Stimulated activated CD8-positive, alpha-beta memory T cell treated with anti-CD3 and anti-CD28 coated beads, Interleukin-7, amount 100 ng/mL, for 48 hours (primary cell): ENCODE data around the gene SUSD2.
"Not testable (repeated sequence)": the region's sequence is repeated elsewhere in the genome, so short reads cannot be mapped to it uniquely, and the experiment has no call there.

ENCODE experiments used
- DNase-seq, 2 donors: peaks; one replicate each; pipeline ENCODE4 v3.0.0-alpha.2; 2020; ENCODE audit warnings: low read depth in 1 of 2; ENCODE audit errors: extremely low read depth in 1 of 2

Gene SUSD2

DNA sequence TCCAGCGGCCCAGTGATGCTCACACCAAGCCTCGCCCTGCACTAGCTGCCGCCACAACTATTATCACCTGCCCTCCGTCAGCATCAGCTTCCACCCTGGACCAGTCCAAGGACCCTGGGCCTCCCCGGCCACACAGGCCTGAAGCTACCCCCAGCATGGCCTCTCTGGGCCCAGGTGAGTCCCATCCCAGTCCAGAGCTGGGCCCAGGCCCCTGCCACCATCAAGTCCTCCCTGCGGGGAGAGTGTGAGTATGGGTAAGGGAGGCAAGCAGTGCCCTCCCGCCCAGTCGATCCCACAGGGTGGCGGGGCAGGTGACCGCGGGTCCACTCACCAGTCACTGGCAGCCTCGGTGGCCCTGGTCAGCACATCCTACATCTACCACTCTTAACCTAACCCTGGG is 9.5 kb upstream of the SUSD2 start:
- no peak for DNase-seq

DNA sequence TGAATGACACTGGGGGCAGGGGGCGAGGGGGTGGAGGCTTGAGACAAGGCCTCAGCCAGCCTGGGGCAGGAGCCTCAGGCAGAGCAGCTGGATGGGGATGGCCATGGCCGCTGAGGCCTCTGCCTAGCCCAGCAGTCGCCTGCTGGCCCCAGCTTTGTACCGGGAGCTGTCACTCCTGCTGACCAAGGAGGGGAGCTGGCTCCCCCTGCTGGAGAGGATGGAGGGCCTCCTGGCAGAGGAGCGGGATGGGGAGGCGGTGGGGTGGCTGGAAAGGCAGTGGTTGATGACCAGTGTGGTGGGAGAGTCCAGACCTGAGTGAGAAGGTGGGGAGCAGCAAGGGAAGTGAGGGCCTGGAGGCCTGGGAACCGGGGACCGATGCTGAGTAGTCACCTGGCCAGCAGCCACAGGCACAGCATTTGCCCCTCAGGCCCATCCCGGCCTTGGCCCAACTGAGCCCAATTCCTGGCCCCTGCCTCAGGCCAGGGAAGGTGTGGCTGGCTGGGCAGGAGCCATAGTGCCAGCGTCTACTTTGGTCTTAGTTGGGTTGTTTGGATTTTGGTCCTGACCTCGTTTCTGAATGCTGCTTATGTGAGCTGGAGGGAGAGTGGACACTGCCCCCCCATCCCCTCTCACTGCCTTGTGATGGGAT is 6.0 kb upstream of the SUSD2 start:
- peak in 1 of 2 donors; percentile 33 for DNase-seq

DNA sequence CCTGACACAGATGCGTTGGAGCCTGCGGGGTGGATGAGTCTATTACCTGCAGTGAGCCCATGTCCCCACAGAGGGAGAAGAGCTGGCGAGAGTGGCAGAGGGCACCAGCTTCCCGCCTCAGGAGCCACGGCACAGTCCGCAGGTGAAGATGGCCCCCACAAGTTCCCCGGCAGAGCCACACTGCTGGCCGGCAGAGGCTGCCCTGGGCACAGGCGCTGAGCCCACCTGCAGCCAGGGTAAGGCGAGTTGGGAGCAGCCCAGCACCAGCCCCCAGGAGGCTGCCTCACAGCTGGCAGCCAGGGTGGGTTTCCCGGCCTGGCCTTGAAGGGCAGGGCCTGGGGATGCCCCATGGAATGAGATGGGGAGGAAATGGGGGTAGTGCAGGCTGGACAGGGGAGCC is 5.2 kb upstream of the SUSD2 start:
- DNase-seq, result no peak

DNA sequence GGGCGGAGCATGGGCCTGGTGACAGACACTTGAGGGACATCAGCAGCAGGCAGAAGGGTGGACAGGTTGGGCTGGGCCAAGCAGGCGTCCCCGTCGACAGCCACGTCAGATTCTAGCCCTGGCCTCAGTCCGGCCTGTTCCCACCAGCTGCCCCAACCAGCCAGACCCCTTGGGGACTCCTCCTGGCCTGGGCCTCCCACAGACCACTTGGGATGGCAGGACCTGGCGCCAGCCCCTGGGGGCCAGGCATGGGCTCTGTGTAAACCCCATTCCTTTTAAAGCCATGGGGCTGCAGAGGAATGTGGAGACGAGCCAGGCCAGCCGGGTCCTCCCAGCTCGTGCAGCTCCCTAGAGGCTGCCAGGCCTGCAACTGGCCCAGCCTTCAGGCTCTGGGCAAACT is 4.7 kb upstream of the SUSD2 start:
- DNase-seq, result no peak

DNA sequence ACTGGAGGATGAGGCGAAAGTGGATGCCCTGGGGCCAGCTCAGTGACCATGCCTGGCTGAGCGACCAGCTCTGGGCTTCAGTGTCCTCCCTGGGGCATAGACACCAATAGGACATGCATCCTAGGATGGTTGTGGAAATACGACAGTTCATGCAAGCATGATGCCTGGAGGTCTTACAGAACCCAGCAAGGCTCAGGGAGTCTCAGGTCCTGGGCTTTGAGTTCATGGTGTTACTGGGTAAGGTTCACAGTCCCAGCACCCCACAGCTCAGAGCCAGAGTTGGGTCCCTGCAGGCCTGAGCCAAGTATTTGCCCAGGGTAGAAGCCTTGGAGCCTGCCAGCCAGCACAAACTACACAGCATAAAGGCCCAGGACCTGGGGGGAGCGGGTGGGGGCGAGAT is 4.2 kb upstream of the SUSD2 start:
- DNase-seq, result no peak

DNA sequence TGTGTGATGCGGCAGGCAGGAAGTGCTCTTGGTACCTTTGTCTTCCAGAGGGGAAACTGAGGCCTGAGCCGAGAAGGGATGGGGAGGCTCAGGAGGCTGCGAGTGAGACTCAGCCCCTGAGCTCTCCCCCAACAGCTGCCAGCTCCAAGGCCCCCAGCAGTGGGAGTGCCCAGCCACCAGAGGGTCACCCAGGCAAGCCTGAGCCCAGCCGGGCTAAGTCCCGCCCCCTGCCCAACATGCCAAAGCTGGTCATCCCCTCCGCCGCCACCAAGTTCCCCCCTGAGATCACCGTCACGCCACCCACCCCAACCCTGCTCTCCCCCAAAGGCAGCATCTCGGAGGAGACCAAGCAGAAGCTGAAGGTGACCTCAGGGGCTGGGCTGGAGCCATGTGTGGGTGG is 3.8 kb upstream of the SUSD2 start:
- DNase-seq, result no peak

DNA sequence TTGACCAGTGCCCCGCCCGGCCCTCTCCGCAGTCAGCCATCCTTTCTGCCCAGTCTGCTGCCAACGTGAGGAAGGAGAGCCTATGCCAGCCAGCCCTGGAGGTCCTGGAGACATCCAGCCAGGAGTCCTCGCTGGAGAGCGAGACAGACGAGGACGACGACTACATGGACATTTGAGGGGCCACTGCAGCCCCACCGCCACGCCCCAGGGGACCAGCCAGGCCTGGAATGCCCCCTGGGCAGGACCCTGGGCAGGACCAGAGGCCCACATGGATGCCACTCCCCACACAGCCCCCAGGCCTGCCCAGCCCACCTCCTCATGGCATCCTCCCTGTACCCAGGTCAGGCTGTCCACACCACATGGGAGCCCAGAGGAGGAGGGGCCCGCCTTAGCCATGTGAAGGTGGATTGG is 3.3 kb upstream of the SUSD2 start:
- DNase-seq, result no peak

DNA sequence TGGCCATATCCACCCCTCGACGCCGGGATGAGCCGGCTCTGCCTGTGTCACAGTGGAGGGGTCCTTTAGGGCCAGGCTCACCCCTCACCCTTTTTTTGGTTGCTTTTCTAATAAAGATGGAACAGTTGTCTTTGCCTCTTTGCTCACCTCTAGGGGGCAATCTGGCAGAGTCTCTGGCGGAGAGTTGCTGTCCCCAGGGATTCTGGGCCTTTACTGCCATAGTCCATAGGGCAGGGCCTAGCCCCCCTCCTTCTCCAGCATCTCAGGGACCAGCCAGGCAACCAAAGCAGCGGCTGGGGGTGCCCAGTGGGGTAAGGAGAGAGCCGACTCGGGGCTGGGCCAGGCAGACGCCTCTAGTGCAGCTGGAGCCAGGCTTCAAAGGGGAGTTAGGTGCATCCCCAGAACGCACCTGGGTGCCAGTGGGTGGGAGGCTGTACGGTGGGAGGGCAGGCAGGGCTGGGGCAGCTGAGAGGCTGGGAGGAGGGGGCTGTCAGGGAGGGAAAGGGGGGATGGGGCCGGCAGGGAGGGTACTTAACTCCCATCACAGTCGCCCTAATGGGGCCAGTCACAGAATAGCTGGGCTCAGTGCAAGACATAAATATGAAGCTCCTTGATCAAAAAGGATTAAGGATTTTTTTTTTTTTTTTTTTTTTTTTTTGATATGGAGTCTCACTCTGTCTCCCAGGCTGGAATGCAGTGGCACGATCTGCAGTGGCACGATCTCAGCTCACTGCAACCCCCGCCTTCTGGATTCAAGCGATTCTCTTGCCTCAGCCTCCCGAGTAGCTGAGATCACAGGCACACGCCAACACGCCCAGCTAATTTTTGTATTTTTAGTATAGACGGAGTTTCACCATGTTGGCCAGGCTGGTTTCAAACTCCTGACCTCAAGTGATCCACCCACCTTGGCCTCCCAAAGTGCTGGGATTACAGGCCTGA is 2.5 kb upstream of the SUSD2 start:
- no peak for DNase-seq

DNA sequence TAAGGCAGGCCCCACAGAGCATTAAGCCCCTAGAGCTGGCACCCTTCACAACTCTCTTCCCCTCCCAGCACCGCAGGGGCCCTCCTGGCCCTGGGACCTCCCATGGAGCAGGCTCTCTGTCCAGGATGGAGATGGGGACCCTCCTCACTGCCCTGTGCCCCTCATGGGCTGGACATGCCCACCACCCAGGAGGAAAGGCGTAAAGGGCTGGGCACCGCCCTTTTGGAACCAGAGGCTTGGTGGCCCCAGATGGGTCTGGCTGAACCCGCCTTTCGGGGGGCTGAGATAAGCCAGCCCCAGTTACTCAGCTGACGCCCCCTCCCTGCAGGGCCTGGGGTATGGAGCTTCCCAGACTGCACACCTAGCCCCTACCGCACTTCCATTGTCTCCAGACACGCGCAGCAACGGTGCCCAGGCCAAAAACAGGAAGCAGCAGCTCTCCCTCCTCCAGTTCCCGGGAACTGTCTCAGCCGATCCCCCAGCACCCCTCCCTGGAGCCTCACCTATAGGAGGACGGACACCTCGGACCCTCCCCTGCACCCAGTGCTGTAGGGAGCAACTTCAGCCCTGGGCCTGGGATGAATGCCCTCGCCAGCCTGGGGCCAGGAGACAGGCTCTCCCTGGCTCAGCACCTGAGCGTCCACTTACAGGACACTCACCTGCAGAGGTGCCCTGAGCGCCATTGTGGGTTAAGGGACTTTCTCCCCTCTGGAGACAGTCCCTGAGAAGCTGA is 1.6 kb upstream of the SUSD2 start:
- DNase-seq, result no peak

DNA sequence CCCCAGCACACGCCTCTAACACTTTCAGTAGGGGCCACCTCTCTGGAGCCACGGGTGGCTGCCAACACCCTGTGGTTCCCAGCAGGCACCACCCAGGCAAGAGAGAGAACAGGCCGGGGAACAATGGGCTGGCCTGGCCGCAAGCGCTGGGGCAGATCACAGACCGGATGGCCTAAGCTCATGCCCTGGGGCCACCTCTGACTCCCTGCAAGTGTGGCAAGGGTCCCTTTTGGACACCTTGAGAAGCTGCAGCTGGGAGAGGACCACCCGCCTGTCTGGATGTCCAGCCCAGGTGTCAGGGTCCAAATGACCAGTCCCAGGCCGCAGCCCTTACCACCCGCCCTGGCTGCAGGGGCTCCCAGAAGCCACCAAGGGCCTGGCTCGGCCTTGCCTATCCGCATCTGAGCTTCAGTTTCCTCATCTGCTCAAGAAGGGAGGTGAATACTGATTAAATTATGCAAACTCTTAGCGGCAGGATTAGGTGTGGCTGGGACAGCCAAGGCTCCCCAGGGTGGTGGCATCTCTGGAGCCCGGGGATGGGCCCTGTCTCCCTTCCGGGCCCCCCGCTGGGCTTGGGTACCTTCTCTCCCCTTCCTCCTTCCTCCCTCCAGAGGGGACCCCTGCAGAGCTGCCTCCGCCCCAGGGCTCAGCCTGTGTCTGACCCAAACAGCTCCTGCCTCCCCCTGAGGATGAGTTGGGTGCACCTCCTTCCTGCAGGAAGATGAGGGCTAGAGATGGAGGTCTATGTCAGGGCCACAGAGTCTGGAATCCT is 785 bp upstream of the SUSD2 start:
- no peak for DNase-seq

DNA sequence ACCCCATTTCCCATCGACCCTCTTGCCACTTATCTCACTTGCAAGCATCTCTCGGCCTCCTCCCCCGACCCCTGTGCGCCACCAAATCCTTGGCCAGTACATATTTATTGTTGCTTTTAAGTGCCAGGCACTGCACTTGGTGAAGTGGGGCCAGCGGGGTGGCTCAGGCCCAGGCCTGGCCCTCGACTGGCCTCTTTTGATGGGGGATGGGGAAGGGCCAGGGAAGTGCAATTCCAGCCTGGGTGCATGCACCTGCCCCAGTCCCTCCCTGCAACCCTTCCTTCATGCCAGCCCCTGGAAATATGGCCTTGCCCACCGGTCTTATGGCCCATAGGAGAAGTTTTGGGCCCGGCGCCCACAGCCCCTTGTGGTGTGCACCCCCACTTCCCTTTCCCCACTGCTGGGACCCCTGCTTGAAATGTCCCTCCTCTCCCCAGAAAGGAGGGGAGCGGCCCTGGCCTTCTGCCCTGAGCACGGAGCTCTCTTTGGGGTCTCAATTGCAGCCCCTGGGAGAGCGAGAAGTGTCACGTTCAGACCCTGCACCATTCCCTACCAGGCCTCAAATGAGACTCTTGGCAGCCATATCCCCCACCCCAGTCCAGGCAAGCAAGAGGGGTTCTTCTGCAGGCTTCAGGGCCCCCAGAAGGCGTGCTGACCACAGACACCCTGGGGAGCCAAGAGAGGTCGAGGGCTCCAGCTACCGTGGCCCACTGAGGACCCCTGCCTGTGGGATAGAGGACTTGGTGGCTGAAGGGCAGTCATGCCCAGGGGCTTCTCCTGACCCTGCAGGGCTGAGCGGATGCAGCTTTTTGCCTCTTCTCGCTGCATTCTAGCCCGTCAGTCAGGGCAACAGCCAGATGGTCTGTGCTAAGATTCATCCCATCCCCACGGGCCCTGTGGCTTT is 961 bp downstream of the SUSD2 start:
- DNase-seq, result no peak

DNA sequence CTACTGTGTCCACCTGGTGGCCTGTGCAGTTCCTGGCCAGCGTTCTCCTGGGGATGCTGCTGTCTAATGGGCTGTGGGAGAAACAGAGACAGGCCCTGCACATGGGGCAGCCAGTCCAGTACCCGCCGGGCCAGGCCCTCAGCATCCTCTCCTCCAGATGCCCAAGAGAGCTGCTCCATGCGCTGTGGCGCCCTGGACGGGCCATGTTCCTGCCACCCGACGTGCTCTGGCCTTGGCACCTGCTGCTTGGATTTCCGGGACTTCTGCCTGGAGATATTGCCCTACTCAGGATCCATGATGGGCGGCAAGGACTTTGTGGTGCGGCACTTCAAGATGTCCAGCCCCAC is 1.6 kb downstream of the SUSD2 start:
- DNase-seq, result not testable (repeated sequence)

DNA sequence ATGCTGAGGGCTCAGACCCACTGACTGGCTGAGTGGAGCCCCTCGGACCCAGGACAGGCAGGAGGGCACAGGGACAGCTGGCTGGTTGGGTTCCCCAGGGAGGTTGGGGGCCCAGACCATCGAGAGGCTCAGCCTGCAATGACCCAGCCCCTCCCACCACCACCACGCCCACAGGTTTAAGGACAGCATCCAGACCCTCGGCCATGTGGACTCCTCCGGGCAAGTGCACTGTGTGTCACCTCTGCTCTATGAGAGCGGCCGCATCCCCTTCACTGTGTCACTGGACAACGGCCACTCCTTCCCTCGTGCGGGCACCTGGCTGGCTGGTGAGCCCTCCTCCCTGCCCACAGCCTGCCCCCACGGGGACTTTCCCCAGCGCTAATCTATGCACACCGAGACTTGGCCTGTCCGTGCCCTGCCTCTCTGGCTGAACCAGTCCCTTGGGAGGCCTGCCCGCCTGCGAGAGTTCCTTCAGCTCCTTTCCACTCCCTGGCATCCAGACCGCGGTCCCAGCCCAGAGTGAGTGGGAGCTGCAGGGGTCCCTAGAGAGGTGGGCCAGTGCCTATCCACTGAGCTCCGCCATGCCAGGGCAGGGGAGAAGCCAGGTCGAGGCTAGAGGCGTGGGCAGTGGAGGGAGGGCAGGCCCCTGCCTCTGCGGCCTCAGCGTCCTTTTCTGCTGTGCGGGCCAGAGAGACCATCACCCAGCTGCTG is 2.2 kb downstream of the SUSD2 start:
- DNase-seq, result no peak

DNA sequence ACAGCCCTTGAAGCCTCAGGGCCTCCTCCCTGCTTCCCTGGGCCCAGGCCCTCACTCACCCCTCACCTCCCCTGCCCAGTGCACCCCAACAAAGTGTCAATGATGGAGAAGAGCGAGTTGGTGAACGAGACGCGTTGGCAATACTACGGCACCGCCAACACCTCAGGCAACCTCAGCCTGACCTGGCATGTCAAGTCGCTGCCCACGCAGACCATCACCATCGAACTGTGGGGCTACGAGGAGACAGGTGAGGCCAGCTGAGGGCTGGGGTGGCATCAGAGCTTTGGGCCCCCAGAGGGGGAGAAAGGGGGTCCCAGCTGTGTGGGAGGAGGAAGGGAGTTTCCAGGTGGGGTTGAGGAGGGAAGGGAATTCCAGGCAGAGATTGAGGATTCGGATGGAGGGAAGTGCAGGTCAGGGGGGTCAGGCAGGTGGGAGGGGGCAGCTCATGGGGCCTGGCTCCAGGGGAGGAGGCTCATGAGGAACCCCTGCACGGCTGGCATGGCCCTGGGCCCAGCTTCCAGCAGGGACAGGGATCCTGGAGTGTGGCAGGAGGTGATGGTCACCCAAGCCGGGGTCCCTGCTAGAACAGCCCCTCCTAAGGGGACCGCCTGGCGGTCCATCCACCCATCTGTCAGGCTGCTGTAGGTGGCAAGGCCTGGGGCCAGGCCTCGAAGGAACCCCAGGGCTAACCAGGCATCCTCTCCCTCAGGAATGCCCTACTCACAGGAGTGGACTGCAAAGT is 2.9 kb downstream of the SUSD2 start:
- no peak for DNase-seq

DNA sequence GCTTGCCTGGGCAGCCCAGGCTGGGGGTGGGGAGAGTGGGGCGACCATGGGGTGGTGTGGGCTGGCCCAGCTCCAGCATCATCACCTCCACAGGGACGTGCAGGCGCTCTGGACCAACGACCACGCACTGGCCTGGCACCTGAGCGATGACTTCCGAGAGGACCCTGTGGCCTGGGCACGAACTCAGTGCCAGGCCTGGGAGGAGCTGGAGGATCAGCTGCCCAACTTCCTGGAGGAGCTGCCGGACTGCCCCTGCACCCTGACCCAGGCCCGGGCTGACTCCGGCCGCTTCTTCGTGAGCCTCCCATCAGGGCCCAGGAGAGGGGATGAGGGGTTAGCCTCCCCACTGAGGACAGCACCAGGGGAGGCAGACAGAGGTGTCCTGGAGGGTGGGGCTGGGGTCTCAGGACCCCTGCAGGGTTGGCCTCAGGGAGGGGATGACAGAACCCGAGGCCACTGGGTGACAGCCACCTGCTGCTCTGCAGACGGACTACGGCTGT is 3.8 kb downstream of the SUSD2 start:
- DNase-seq, result no peak

DNA sequence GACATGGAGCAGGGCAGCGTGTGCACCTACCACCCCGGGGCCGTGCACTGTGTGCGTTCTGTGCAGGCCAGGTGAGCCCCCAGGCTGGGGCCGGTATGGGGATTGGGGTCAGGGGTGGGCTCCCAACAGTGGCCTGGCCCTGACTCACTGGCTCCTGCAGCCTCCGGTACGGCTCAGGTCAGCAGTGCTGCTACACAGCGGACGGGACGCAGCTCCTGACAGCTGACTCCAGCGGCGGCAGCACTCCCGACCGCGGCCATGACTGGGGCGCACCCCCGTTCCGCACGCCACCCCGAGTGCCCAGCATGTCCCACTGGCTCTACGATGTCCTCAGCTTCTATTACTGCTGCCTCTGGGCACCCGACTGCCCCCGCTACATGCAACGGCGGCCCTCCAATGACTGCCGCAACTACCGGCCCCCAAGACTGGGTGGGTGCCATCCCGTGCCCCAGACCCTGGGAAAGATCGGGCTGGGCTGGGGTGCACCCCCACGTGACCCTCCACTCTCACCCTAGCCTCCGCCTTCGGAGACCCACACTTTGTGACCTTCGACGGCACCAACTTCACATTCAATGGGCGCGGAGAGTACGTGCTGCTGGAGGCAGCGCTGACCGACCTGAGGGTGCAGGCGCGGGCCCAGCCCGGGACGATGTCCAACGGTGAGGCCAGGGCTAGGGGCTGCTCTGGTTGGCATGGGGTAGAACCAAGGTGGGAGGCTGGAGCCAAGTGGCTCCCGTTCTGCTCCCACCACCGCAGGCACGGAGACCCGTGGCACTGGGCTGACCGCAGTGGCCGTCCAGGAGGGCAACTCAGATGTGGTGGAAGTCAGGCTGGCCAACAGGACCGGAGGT is 4.4 kb downstream of the SUSD2 start:
- no peak for DNase-seq

DNA sequence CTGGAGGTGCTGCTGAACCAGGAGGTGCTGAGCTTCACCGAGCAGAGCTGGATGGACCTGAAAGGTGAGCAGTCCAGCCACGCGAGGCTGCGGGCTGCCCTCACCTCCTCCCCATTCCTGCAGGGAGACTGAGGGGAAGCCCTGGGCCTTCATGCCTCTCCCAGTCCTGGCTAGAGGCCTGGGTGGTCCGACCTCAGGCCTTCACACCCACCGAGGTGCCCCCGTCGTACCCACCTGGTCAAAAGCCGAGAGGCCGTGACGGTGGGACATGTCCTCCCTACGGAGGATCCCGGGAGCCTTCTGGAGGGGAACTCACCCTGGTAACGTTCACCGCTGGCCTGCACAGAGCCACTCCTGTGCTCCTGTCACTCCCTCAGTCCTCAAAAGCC is 5.1 kb downstream of the SUSD2 start:
- DNase-seq, result no peak
